ENCODE results near the gene CYP27A1. TPM values are rescaled to one million over a fixed set of nuclear protein-coding genes. Genes with fewer than 3 reads are reported as not detected.

CYP27A1 gene
- total and polyA plus RNA-seq, 9 of the 15 experiments (the other 6 are each of a cell fraction or from before 2014, with no cell fraction given): 0.20 TPM; not detected in 8

- no peak for TF ChIP-seq USF2 (CRISPR knock-in tag; IDR thresholded peaks at IDR 0.05)
- TF ChIP-seq HDAC1 (IDR thresholded peaks at IDR 0.05): no peak
- no peak for TF ChIP-seq ZNF639 (CRISPR knock-in tag; conservative IDR thresholded peaks at IDR 0.05 in 1 of 2, IDR thresholded peaks at IDR 0.05 in 1 of 2)
- no peak for TF ChIP-seq ZNF551 (CRISPR knock-in tag; IDR thresholded peaks at IDR 0.05)
- TF ChIP-seq MNT (conservative IDR thresholded peaks at IDR 0.05): no peak
- no peak for TF ChIP-seq RFX1 (IDR thresholded peaks at IDR 0.05)
- no peak for TF ChIP-seq ZNF277 (CRISPR knock-in tag; IDR thresholded peaks at IDR 0.05; ENCODE audit: borderline replicate concordance)
- no peak for TF ChIP-seq AFF1 (IDR thresholded peaks at IDR 0.05; ENCODE audit: low read depth in 1 of 2, partially characterized antibody in 2 of 2)
- TF ChIP-seq E2F8 (IDR thresholded peaks at IDR 0.05; ENCODE audit: low read depth, partially characterized antibody): no peak
- no peak for TF ChIP-seq SREBF1 (IDR thresholded peaks at IDR 0.05; ENCODE audit: borderline replicate concordance, low read depth, low read length)
- no peak for TF ChIP-seq ERF (CRISPR knock-in tag; IDR thresholded peaks at IDR 0.05)
- no peak for TF ChIP-seq GATAD2A (IDR thresholded peaks at IDR 0.05)
- TF ChIP-seq ZNF778 (CRISPR knock-in tag; IDR thresholded peaks at IDR 0.05): no peak
- TF ChIP-seq RBM14 (IDR thresholded peaks at IDR 0.05; ENCODE audit: borderline replicate concordance, insufficient read depth, low read depth, low read length): no peak
These were observed 46.5 kb downstream of the CYP27A1 start (continued) for GRCh38 chr2:218828477-218828778.

Measured in K562 (cell line).